Measurements from ENCODE around the gene MFSD6. TPM values are rescaled to one million over a fixed set of nuclear protein-coding genes. Genes with fewer than 3 reads are reported as not detected.

The MFSD6 gene
- total RNA-seq, 4 donors from 2014 or later, result 87.1 to 96.6 (median 92.4) TPM

GRCh38 chr2:190382851-190383250 lies 25.3 kb upstream of the MFSD6 start:
- 26 to 33% methylated on average over 1 of the region's 1 CpG for WGBS, 2 donors
- no peaks in the 10 kb centered on the region for H3K27me3 ChIP-seq
- DNase-seq (ENCODE audit: low spot score in 2 of 2), result no peak

GRCh38 chr2:190387422-190387821 lies 20.7 kb upstream of the MFSD6 start:
- no peaks in the 10 kb centered on the region for H3K4me1 ChIP-seq
- H3K27ac ChIP-seq, result no peak overlapping the region
- H3K36me3 ChIP-seq, result no peaks in the 10 kb centered on the region
- TF ChIP-seq EP300 (IDR thresholded peaks at IDR 0.05) (no peak), CTCF (IDR thresholded peaks at IDR 0.05) (no peak), POLR2A (IDR thresholded peaks at IDR 0.05) (no peak)
- DNase-seq (ENCODE audit: low spot score in 2 of 2), result no peak
- no peak overlapping the region for H3K4me3 ChIP-seq
- WGBS, 2 donors, result 87 to 94% methylated on average over 3 of the region's 3 CpGs
- H3K27me3 ChIP-seq, result no peaks in the 10 kb centered on the region
- H3K9me3 ChIP-seq, result no peaks in the 10 kb centered on the region

More at GRCh38 chr2:190382851-190383250, 25.3 kb upstream of the MFSD6 start:
- Histone ChIP-seq H3K36me3 (no peaks in the 10 kb centered on the region), H3K4me1 (peaks cover 0 to 12% (median 0%) of the 10 kb centered on the region in 4 donors), H3K27ac (no peak overlapping the region), H3K4me3 (no peak overlapping the region), H3K9me3 (no peaks in the 10 kb centered on the region)
- no peak for TF ChIP-seq POLR2A (IDR thresholded peaks at IDR 0.05)
- peak in 2 of 5 experiments; percentile 25 to 46 for TF ChIP-seq CTCF (IDR thresholded peaks at IDR 0.05)

DNA sequence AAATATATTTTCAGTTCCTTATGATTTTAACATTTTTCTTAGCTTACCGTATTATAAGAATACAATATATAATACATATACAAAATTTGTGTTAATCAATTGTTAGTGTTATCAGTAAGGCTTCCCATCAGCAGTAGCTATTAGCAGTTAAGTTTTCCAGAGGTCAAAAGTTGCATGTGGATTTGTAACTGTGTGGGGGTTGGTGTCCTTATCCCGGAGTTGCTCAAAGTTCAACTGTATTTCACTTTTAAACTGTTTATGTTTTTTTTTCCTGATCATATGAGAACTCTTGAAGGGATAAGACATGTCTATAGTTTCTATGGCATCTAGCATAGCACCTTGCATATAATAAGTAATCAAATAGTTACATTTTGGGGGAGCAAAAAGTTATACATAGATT lies 11.9 kb upstream of the MFSD6 start:
- H3K4me3 ChIP-seq, result no peak overlapping the region
- H3K4me1 ChIP-seq, result no peaks in the 10 kb centered on the region
- no peak for TF ChIP-seq CTCF (IDR thresholded peaks at IDR 0.05)
- no peak for TF ChIP-seq POLR2A (IDR thresholded peaks at IDR 0.05)
- no peak for TF ChIP-seq EP300 (IDR thresholded peaks at IDR 0.05)
- no peaks in the 10 kb centered on the region for H3K36me3 ChIP-seq
- no peak overlapping the region for H3K27ac ChIP-seq
- WGBS, 2 donors, result 72 to 74% methylated on average over 2 of the region's 2 CpGs
- no peak for DNase-seq (ENCODE audit: low spot score in 2 of 2)
- H3K27me3 ChIP-seq, result no peaks in the 10 kb centered on the region
- no peaks in the 10 kb centered on the region for H3K9me3 ChIP-seq

- H3K4me3 ChIP-seq, result no peak overlapping the region
- no peaks in the 10 kb centered on the region for H3K27me3 ChIP-seq
- H3K9me3 ChIP-seq, result no peaks in the 10 kb centered on the region
- H3K27ac ChIP-seq, result no peak overlapping the region
- peaks cover 0 to 9% (median 2%) of the 10 kb centered on the region in 4 donors for H3K4me1 ChIP-seq
- peaks cover 0 to 6% (median 0%) of the 10 kb centered on the region in 3 donors for H3K36me3 ChIP-seq
- TF ChIP-seq EP300 (IDR thresholded peaks at IDR 0.05), result no peak
- TF ChIP-seq CTCF (IDR thresholded peaks at IDR 0.05), result no peak
- no peak for TF ChIP-seq POLR2A (IDR thresholded peaks at IDR 0.05)
- no peak for DNase-seq (ENCODE audit: low spot score in 2 of 2)
- WGBS, 2 donors, result 47 to 89% methylated on average over 5 of the region's 5 CpGs
Observed at GRCh38 chr2:190402986-190403603, 5.1 kb upstream of the MFSD6 start.

DNA sequence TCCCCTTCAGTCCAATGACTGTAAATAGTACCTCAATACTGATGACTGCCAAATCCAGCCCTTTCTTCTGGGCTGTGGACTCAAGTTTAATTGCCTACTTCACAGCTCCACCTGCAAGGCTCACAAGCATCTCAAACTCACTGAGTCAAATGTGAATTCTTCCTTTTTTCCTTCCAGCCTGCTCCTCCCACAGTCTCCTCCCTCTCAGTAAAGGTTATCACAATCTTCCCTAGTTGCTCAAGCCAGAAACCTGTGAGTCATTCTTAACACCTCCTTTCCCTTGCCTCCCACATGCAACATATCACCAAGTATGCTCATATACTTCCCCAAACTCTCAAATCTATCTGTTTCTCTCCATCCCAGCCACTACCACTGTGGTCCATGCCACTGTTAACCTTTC lies 3.7 kb upstream of the MFSD6 start:
- H3K9me3 ChIP-seq, result no peaks in the 10 kb centered on the region
- no peaks in the 10 kb centered on the region for H3K27me3 ChIP-seq
- H3K4me1 ChIP-seq, result peaks cover 0 to 16% (median 4%) of the 10 kb centered on the region in 4 donors
- TF ChIP-seq POLR2A (IDR thresholded peaks at IDR 0.05), result no peak
- no peak for TF ChIP-seq EP300 (IDR thresholded peaks at IDR 0.05)
- TF ChIP-seq CTCF (IDR thresholded peaks at IDR 0.05), result no peak
- H3K4me3 ChIP-seq, result no peak overlapping the region
- no peak for DNase-seq (ENCODE audit: low spot score in 2 of 2)
- H3K27ac ChIP-seq, result no peak overlapping the region
- peaks cover 0 to 6% (median 0%) of the 10 kb centered on the region in 3 donors for H3K36me3 ChIP-seq
